ENCODE results near the gene NDUFC2. TPM values are rescaled to one million over a fixed set of nuclear protein-coding genes. Genes with fewer than 3 reads are reported as not detected.

Gene NDUFC2
- total and polyA plus RNA-seq, 2 of the 8 experiments (the other 6 are each of a cell fraction or from before 2014, with no cell fraction given) = 216 to 356 TPM

DNA sequence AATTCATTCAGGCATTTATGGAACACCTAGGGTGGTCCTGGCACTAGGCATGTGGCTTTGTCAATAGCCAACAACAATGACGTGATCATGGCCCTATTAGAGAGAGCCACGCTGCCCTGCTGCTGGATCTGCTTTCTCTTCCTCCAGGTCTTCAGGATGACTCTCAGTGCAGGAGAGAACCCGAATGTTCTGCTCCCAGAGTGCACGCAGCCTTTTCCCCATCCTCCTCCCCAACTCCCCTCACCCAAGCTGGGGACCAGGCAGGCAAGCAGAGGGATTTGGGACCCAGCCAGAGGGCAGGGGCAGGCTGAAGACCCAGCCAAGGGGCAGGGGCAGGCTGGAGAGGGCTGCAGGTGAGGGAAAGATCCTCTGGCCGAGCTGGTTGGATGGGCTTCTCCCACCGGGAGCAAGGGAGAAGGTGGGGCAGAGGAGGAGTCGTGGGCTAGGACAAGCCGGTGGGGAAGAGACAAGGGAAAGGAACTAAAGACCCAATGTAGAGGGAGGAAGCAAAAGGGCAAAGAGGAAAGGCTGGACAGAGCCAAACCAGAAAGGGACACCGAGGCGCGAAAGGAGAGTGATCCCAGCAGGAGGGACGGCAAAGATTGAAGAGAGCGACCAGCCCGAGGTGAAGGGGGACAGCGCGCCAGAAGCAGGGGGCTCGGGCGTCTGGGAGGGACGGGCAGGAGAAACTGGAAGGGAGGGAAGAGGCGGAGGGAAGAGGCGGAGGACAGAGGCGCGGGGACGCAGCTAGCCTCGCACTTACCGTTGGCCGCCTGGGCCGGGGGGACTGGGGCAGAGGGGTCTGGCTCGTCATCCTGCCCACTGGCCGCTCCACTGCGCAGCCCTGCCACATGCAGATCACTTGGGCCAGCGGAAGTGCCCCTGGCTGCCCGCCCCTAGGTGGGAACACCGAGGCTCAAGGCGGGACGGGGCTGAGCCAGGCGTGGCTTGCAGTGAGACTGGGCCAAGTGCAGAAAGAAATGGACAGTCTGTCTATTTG, 57.0 kb downstream of the NDUFC2 start, which contains the start of gene KCTD14 (continued):
- TF ChIP-seq NANOG (IDR thresholded peaks at IDR 0.05; ENCODE audit: insufficient read depth, low read depth, low read length, poor library complexity, severe bottlenecking) (no peak), TEAD4 (IDR thresholded peaks at IDR 0.05; ENCODE audit: low read depth, low read length) (no peak), SRF (IDR thresholded peaks at IDR 0.05; ENCODE audit: low read depth, low read length) (no peak), BRCA1 (IDR thresholded peaks at IDR 0.05; ENCODE audit: low read depth, low read length) (no peak), JUN (IDR thresholded peaks at IDR 0.05; ENCODE audit: low read depth, low read length) (no peak), GTF2F1 (IDR thresholded peaks at IDR 0.05; ENCODE audit: borderline replicate concordance, low read depth, low read length) (no peak), SP4 (IDR thresholded peaks at IDR 0.05; ENCODE audit: low read length) (no peak), TAF7 (optimal IDR thresholded peaks at IDR 0.05; ENCODE audit: borderline replicate concordance, low read depth, low read length) (peak; percentile 66), KDM5A (IDR thresholded peaks at IDR 0.05; ENCODE audit: low read length) (no peak)

Data from H1 (cell line).